ENCODE data around the gene DCTD. TPM values are rescaled to one million over a fixed set of nuclear protein-coding genes. Genes with fewer than 3 reads are reported as not detected.

Gene DCTD
- total and polyA plus RNA-seq, 4 donors: 36.9 to 52.9 (median 44.7) TPM

DNA sequence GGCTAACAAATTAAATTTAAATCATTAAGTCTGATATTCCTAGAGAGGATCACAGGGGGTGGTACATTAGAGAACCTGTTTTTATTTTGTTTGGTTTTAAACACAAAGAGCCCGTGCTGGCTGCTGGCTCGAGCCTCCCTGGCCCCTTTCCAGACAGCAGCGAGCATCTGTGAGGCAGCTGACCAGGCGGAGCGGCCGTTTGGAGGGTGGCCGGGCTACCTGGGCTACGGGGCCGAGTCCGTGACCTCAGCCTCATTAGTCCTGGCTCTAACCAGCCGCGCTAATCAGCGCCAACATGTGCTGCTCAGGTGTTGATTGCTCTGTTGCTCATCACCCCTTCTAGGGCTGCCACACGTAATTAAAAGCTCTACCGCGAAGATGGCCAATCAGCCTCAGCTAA, 35.3 kb downstream of the DCTD start:
- Histone ChIP-seq H3K4me1 (ENCODE audit: control insufficient read depth in 4 of 4, insufficient read depth in 4 of 4, low read length in 3 of 4) (peaks cover 0 to 12% (median 3%) of the 10 kb centered on the region in 4 donors), H3K4me3 (ENCODE audit: low read depth in 1 of 3, low read length in 3 of 3) (no peak overlapping the region), H3K27ac (ENCODE audit: low read depth in 1 of 2, low read length in 2 of 2) (no peak overlapping the region), H3K36me3 (ENCODE audit: control insufficient read depth in 4 of 4, insufficient read depth in 3 of 4, low read depth in 1 of 4, low read length in 3 of 4) (peaks cover 7 to 22% (median 16%) of the 10 kb centered on the region in 4 donors), H3K27me3 (ENCODE audit: control insufficient read depth in 4 of 4, insufficient read depth in 4 of 4, low read length in 3 of 4) (no peaks in the 10 kb centered on the region), H3K9me3 (ENCODE audit: control insufficient read depth in 4 of 4, low read length in 3 of 4) (peaks cover 0 to 10% (median 2%) of the 10 kb centered on the region in 4 donors), H3K9ac (ENCODE audit: low read depth in 1 of 2, low read length in 2 of 2) (no peak overlapping the region)
- 43% methylated on average over 16 of the region's 16 CpGs for WGBS
- no peak for DNase-seq (ENCODE audit: low spot score)
- TF ChIP-seq TAF1 (conservative IDR thresholded peaks at IDR 0.05) (no peak), ZBTB33 (IDR thresholded peaks at IDR 0.05) (no peak), REST (IDR thresholded peaks at IDR 0.05) (no peak), HNF4G (IDR thresholded peaks at IDR 0.05) (no peak), HNF4A (conservative IDR thresholded peaks at IDR 0.05) (peak in 1 of 2 donors; percentile 27), NR2F2 (IDR thresholded peaks at IDR 0.05) (no peak), GABPA (IDR thresholded peaks at IDR 0.05 in 1 of 2, conservative IDR thresholded peaks at IDR 0.05 in 1 of 2) (no peak), JUND (IDR thresholded peaks at IDR 0.05) (no peak), ATF3 (IDR thresholded peaks at IDR 0.05) (no peak), RXRA (IDR thresholded peaks at IDR 0.05) (peak in 1 of 2 donors; percentile 49), FOXA2 (IDR thresholded peaks at IDR 0.05) (no peak), YY1 (IDR thresholded peaks at IDR 0.05) (no peak)

GRCh38 chr4:182880387-182881356, 36.5 kb downstream of the DCTD start:
- Histone ChIP-seq H3K9me3 (ENCODE audit: control insufficient read depth in 4 of 4, low read length in 3 of 4) (peaks cover 0 to 10% (median 2%) of the 10 kb centered on the region in 4 donors), H3K9ac (ENCODE audit: low read depth in 1 of 2, low read length in 2 of 2) (no peak overlapping the region), H3K4me3 (ENCODE audit: low read depth in 1 of 3, low read length in 3 of 3) (no peak overlapping the region), H3K27ac (ENCODE audit: low read depth in 1 of 2, low read length in 2 of 2) (no peak overlapping the region), H3K4me1 (ENCODE audit: control insufficient read depth in 4 of 4, insufficient read depth in 4 of 4, low read length in 3 of 4) (peaks cover 0 to 12% (median 3%) of the 10 kb centered on the region in 4 donors), H3K27me3 (ENCODE audit: control insufficient read depth in 4 of 4, insufficient read depth in 4 of 4, low read length in 3 of 4) (no peaks in the 10 kb centered on the region), H3K36me3 (ENCODE audit: control insufficient read depth in 4 of 4, insufficient read depth in 3 of 4, low read depth in 1 of 4, low read length in 3 of 4) (peaks cover 5 to 15% (median 12%) of the 10 kb centered on the region in 4 donors)
- no peak for DNase-seq (ENCODE audit: low spot score)
- 71% methylated on average over 26 of the region's 26 CpGs for WGBS
- TF ChIP-seq REST (IDR thresholded peaks at IDR 0.05) (no peak), JUND (IDR thresholded peaks at IDR 0.05) (no peak), YY1 (IDR thresholded peaks at IDR 0.05) (no peak), RXRA (IDR thresholded peaks at IDR 0.05) (no peak), EGR1 (IDR thresholded peaks at IDR 0.05; ENCODE audit: low read depth in 2 of 2) (no peak), RAD21 (IDR thresholded peaks at IDR 0.05) (no peak), NR2F2 (IDR thresholded peaks at IDR 0.05) (no peak), ZBTB33 (IDR thresholded peaks at IDR 0.05) (no peak), FOXA2 (IDR thresholded peaks at IDR 0.05) (no peak), HNF4G (IDR thresholded peaks at IDR 0.05) (no peak), TAF1 (conservative IDR thresholded peaks at IDR 0.05) (no peak), HNF4A (conservative IDR thresholded peaks at IDR 0.05) (no peak)
- TF ChIP-seq, protein P1, sequence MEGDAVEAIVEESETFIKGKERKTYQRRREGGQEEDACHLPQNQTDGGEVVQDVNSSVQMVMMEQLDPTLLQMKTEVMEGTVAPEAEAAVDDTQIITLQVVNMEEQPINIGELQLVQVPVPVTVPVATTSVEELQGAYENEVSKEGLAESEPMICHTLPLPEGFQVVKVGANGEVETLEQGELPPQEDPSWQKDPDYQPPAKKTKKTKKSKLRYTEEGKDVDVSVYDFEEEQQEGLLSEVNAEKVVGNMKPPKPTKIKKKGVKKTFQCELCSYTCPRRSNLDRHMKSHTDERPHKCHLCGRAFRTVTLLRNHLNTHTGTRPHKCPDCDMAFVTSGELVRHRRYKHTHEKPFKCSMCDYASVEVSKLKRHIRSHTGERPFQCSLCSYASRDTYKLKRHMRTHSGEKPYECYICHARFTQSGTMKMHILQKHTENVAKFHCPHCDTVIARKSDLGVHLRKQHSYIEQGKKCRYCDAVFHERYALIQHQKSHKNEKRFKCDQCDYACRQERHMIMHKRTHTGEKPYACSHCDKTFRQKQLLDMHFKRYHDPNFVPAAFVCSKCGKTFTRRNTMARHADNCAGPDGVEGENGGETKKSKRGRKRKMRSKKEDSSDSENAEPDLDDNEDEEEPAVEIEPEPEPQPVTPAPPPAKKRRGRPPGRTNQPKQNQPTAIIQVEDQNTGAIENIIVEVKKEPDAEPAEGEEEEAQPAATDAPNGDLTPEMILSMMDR (IDR thresholded peaks at IDR 0.05; ENCODE audit: low read depth, low read length, missing input control): no peak

Data from liver (tissue), 9 donors.